ENCODE measurements around the gene IRAK4.
A peak's percentile ranks its signal among the peaks of the same experiment; 100 is the strongest.
"Not testable (repeated sequence)": the region's sequence is repeated elsewhere in the genome, so short reads cannot be mapped to it uniquely, and the experiment has no call there.

Gene IRAK4

GRCh38 chr12:43758728-43759563 is at the start of gene IRAK4, which contains the start of gene PUS7L:
Gene IRAK4 (plus strand): TSS chr12:43758951. CDS start chr12:43768112, 9,161 bp downstream.
Gene PUS7L (minus strand): TSS chr12:43758790. CDS start chr12:43755245, 3,545 bp downstream.
- DNase-seq = peak; percentile 97

- DNase-seq = no peak
Observed at GRCh38 chr12:43711348-43711747, 47.4 kb upstream of the IRAK4 start.

- DNase-seq = no peak
Observed at GRCh38 chr12:43722621-43723020, 36.1 kb upstream of the IRAK4 start.

- DNase-seq = no peak
Observed at GRCh38 chr12:43723134-43723533, 35.6 kb upstream of the IRAK4 start.

GRCh38 chr12:43728117-43728516 is 30.6 kb upstream of the IRAK4 start:
- peak; percentile 12 for DNase-seq

GRCh38 chr12:43728698-43729097 is 30.1 kb upstream of the IRAK4 start:
- no peak for DNase-seq

- DNase-seq = no peak
Observed at GRCh38 chr12:43730283-43730682, 28.5 kb upstream of the IRAK4 start.

- no peak for DNase-seq
Observed at GRCh38 chr12:43733687-43734086, 25.1 kb upstream of the IRAK4 start.

GRCh38 chr12:43736927-43737440 is 21.8 kb upstream of the IRAK4 start:
- DNase-seq = no peak

- DNase-seq = no peak
Observed at GRCh38 chr12:43737646-43738045, 21.1 kb upstream of the IRAK4 start.

- DNase-seq = no peak
Observed at GRCh38 chr12:43740511-43741100, 18.1 kb upstream of the IRAK4 start.

GRCh38 chr12:43742106-43742505 is 16.6 kb upstream of the IRAK4 start:
- DNase-seq = no peak

GRCh38 chr12:43744826-43745225 is 13.9 kb upstream of the IRAK4 start:
- no peak for DNase-seq

- DNase-seq = no peak
Observed at GRCh38 chr12:43749016-43749415, 9.7 kb upstream of the IRAK4 start.

- no peak for DNase-seq
Observed at GRCh38 chr12:43750814-43751213, 7.9 kb upstream of the IRAK4 start.

- not testable (repeated sequence) for DNase-seq
Observed at GRCh38 chr12:43751360-43751759, 7.4 kb upstream of the IRAK4 start.

GRCh38 chr12:43754015-43754414 is 4.7 kb upstream of the IRAK4 start:
- DNase-seq = no peak

GRCh38 chr12:43758247-43758727 is 464 bp upstream of the IRAK4 start:
- DNase-seq = peak; percentile 56

GRCh38 chr12:43760396-43760795 is 1.6 kb downstream of the IRAK4 start:
- no peak for DNase-seq

GRCh38 chr12:43761500-43761899 is 2.7 kb downstream of the IRAK4 start:
- DNase-seq = no peak

GRCh38 chr12:43762596-43762995 is 3.8 kb downstream of the IRAK4 start:
- no peak for DNase-seq

GRCh38 chr12:43763769-43764168 is 5.0 kb downstream of the IRAK4 start:
- no peak for DNase-seq

- DNase-seq = no peak
Observed at GRCh38 chr12:43764528-43764927, 5.8 kb downstream of the IRAK4 start.

- no peak for DNase-seq
Observed at GRCh38 chr12:43766291-43766690, 7.5 kb downstream of the IRAK4 start.

Measured in NCI-H1105 treated with DMSO at 0.1 percent for 48 hours (cell line).